Measurements from ENCODE around the gene ARL14EPL. TPM values are rescaled to one million over a fixed set of nuclear protein-coding genes. Genes with fewer than 3 reads are reported as not detected.

Gene ARL14EPL
- total RNA-seq (0.09 TPM), polyA plus RNA-seq (ENCODE audit: insufficient read depth in 1 of 8, insufficient read length in 8 of 8, low replicate concordance in 1 of 8) (under 1 TPM in 6 of 8 donors, not detected in 2; 0.05 to 0.24 (median 0.15) TPM)
- long read RNA-seq, donor 1 = 0 reads
- long read RNA-seq, donor 2 = 0 reads
- long read RNA-seq, donor 3 = 0 reads
- long read RNA-seq, donor 4 = 0 reads
- long read RNA-seq, donor 5 = 0 reads
- long read RNA-seq, donor 6 = 0 reads
- long read RNA-seq, donor 7 = 0 reads
- long read RNA-seq, donor 8 = 0 reads
- long read RNA-seq, donor 9 = 0 reads
- long read RNA-seq, donor 10 = 0 reads
- long read RNA-seq, donor 11 = 0 reads

DNA sequence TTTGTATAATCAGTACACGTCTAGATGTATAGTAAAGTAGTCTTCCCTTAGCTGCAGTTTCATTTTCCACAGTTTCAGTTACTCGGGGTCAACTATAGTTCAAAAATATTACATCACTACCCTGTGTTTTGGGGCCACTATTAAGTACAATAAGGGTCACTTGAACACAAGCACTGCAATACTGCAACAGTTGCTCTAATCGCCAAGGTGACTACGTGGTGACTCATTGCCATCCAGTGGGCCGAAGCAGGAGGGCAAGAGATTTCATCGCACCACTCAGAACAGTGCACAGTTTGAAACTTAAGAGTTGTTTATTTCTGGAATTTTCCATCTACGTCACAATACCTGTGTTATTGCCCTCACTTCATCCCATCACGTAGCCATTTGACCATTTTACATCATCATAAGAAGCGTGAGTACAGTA lies at the start of gene ARL14EPL:
Gene ARL14EPL, plus strand, starts transcription at position 379 of the 424 bp plus-strand sequence. CDS start 18,994 bp downstream, outside the sequence.
- H3K4me1 ChIP-seq (ENCODE audit: control insufficient read depth, insufficient read depth, low read length) = no peaks in the 10 kb centered on the region
- no peaks in the 10 kb centered on the region for H3K27me3 ChIP-seq (ENCODE audit: control insufficient read depth, insufficient read depth, low read length)
- DNase-seq = peak; percentile 81
- H3K27ac ChIP-seq (ENCODE audit: low read length) = no peak within 1 kb of the TSS
- H3K9me3 ChIP-seq (replicated peaks; ENCODE audit: control insufficient read depth, low read depth, low read length) = no peaks in the 10 kb centered on the region
- H3K36me3 ChIP-seq (ENCODE audit: control insufficient read depth, insufficient read depth, low read length) = no peaks in the 10 kb centered on the region
- H3K4me3 ChIP-seq (ENCODE audit: low read length) = no peak within 1 kb of the TSS
- no CpG with 5 or more reads among the region's 9 CpGs for WGBS (ENCODE audit: insufficient coverage)

DNA sequence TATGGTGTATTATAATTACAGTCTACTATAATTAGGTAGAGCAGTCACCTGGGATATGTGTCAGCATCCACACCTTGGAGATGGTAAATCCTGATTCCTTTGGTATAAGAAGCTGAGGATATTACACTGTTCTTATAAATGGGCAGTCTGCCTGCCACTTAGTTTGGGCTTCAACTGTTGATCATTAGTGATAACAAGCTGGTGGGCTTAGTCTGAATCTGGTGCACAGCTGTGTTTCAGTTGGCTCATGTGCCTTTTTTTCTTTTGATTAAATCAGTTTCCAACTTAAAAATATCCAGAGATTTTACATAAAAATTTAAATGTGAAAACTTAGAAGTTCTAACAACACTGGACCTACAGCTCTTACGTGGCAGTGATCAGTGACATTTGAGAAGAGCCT lies 48.8 kb upstream of the ARL14EPL start:
- no peaks in the 10 kb centered on the region for H3K36me3 ChIP-seq (ENCODE audit: control insufficient read depth, insufficient read depth, low read length)
- DNase-seq = no peak
- no peak overlapping the region for H3K4me3 ChIP-seq (ENCODE audit: low read length)
- H3K27ac ChIP-seq (ENCODE audit: low read length) = no peak overlapping the region
- no peaks in the 10 kb centered on the region for H3K9me3 ChIP-seq (replicated peaks; ENCODE audit: control insufficient read depth, low read depth, low read length)
- peaks cover 11% of the 10 kb centered on the region for H3K4me1 ChIP-seq (ENCODE audit: control insufficient read depth, insufficient read depth, low read length)
- no CpG with 5 or more reads among the region's 1 CpG for WGBS (ENCODE audit: insufficient coverage)
- H3K27me3 ChIP-seq (ENCODE audit: control insufficient read depth, insufficient read depth, low read length) = no peaks in the 10 kb centered on the region

DNA sequence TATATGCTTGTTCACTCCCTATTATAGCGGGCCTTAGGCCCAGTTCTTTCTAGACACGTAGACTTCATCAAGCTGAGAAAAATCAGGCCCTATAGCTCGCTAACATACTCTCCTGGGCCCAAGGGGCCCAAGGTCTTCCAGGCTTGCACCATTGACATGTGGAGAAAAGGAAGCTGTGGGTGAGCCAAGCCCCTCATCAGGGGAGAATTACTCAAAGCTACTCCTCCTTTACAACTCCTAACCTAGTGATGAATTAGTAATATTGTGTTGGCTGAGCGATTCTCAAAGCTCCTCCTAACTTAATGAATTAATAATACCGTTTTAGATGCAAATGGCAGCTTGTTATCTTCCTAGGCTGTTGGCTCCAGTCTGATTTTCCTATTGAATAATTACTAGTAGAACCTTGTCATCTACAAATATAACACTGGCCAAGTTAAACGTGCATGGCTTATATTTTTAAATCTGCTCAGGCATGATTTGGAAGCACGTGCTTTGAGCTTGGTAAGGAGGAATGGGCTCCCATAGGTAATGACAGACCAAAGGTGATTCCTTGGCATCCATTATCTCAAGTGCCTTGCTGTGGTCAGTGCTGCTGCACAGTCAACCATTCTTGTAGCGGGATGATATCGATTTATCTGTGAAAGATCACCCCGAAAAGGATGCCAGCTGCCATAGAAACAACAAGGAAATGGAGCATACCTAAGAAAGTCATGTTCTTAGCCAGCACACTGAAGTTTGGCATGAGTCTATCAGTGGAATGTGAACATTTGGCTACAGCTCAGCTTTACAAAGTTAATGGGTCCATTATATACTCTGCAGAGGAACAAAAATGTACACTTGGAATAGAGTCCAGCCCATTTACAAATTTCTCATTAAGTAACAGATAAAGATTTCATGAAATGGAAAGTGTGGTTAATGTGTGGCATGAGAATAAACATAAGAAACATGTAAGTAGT lies 46.2 kb upstream of the ARL14EPL start:
- peak; percentile 64 for DNase-seq
- H3K27me3 ChIP-seq (ENCODE audit: control insufficient read depth, insufficient read depth, low read length) = no peaks in the 10 kb centered on the region
- no peak overlapping the region for H3K4me3 ChIP-seq (ENCODE audit: low read length)
- H3K36me3 ChIP-seq (ENCODE audit: control insufficient read depth, insufficient read depth, low read length) = no peaks in the 10 kb centered on the region
- no peak overlapping the region for H3K27ac ChIP-seq (ENCODE audit: low read length)
- WGBS (ENCODE audit: insufficient coverage) = 62% methylated on average over 4 of the region's 10 CpGs
- H3K4me1 ChIP-seq (ENCODE audit: control insufficient read depth, insufficient read depth, low read length) = peaks cover 3% of the 10 kb centered on the region
- H3K9me3 ChIP-seq (replicated peaks; ENCODE audit: control insufficient read depth, low read depth, low read length) = no peaks in the 10 kb centered on the region

DNA sequence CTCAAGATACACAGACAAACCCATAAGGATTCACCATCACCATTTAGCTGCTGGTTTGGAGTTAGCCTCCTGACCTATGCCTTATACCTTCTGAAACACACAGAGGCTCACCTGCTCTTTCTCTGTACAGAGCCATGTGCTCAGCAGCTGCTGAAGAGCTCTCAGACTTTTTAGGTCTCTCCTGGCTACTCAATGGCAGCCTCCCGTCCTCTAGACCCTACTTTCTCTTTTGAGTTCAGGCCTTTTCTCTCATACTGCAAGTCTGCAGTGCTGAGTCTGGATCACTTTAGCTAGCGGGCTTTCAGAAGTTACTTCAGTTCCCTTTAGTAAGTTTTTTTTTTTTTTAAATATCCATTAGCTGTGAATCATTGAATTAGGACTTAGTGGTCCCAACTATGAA lies 44.3 kb upstream of the ARL14EPL start:
- Histone ChIP-seq H3K27me3 (ENCODE audit: control insufficient read depth, insufficient read depth, low read length) (no peaks in the 10 kb centered on the region), H3K9me3 (replicated peaks; ENCODE audit: control insufficient read depth, low read depth, low read length) (no peaks in the 10 kb centered on the region), H3K4me1 (ENCODE audit: control insufficient read depth, insufficient read depth, low read length) (peaks cover 3% of the 10 kb centered on the region), H3K4me3 (ENCODE audit: low read length) (no peak overlapping the region), H3K27ac (ENCODE audit: low read length) (no peak overlapping the region), H3K36me3 (ENCODE audit: control insufficient read depth, insufficient read depth, low read length) (no peaks in the 10 kb centered on the region)
- DNase-seq = no peak
- WGBS (ENCODE audit: insufficient coverage) = 71% methylated on average over 1 of the region's 2 CpGs

DNA sequence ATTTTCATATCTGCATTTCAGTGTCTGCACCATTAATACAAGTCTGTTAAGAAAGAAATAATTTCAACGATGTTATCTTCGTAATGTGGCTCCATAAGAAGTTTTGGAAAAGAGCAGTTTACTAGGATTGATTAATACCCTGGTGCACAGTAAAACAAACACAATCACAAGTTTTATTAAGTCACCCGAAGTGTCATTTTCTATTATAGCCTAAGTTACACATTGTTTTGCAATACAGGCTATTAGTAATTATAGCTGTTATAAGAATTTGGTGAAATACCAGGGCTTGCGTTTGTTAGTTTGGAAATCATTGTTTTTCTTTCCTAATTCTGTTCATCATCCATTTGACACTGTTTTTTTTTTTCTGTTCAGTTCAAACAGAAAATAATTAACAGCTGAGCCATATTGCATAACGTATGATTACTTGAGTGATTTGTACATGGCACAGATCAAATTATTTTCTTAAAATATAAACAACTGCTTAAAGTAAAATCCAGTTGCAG lies 39.4 kb upstream of the ARL14EPL start:
- no peak for DNase-seq
- no peaks in the 10 kb centered on the region for H3K27me3 ChIP-seq (ENCODE audit: control insufficient read depth, insufficient read depth, low read length)
- no peak overlapping the region for H3K4me3 ChIP-seq (ENCODE audit: low read length)
- H3K27ac ChIP-seq (ENCODE audit: low read length) = no peak overlapping the region
- no peaks in the 10 kb centered on the region for H3K36me3 ChIP-seq (ENCODE audit: control insufficient read depth, insufficient read depth, low read length)
- no CpG with 5 or more reads among the region's 5 CpGs for WGBS (ENCODE audit: insufficient coverage)
- no peaks in the 10 kb centered on the region for H3K9me3 ChIP-seq (replicated peaks; ENCODE audit: control insufficient read depth, low read depth, low read length)
- no peaks in the 10 kb centered on the region for H3K4me1 ChIP-seq (ENCODE audit: control insufficient read depth, insufficient read depth, low read length)

DNA sequence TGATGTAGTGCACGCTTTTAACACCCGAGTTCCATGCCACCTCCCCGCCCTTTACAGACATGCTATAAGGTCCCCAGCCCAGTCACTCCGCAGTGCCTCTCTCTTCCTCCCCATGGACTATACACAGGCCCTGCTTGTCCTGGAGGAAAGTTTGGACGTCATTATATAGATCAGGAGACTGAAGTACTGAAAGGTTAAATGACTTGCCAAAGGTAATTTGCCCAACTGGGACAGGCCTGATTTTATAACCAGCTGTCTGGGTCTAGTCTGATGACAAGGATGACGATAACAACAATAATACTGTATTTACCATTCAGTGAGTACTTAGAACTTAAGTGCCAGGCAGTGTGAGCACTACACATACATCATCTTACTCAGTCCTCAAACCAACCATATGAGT lies 36.9 kb upstream of the ARL14EPL start:
- H3K36me3 ChIP-seq (ENCODE audit: control insufficient read depth, insufficient read depth, low read length) = no peaks in the 10 kb centered on the region
- H3K27me3 ChIP-seq (ENCODE audit: control insufficient read depth, insufficient read depth, low read length) = no peaks in the 10 kb centered on the region
- H3K9me3 ChIP-seq (replicated peaks; ENCODE audit: control insufficient read depth, low read depth, low read length) = no peaks in the 10 kb centered on the region
- no peak overlapping the region for H3K27ac ChIP-seq (ENCODE audit: low read length)
- H3K4me3 ChIP-seq (ENCODE audit: low read length) = no peak overlapping the region
- no peaks in the 10 kb centered on the region for H3K4me1 ChIP-seq (ENCODE audit: control insufficient read depth, insufficient read depth, low read length)
- no peak for DNase-seq
- WGBS (ENCODE audit: insufficient coverage) = no CpG with 5 or more reads among the region's 6 CpGs

DNA sequence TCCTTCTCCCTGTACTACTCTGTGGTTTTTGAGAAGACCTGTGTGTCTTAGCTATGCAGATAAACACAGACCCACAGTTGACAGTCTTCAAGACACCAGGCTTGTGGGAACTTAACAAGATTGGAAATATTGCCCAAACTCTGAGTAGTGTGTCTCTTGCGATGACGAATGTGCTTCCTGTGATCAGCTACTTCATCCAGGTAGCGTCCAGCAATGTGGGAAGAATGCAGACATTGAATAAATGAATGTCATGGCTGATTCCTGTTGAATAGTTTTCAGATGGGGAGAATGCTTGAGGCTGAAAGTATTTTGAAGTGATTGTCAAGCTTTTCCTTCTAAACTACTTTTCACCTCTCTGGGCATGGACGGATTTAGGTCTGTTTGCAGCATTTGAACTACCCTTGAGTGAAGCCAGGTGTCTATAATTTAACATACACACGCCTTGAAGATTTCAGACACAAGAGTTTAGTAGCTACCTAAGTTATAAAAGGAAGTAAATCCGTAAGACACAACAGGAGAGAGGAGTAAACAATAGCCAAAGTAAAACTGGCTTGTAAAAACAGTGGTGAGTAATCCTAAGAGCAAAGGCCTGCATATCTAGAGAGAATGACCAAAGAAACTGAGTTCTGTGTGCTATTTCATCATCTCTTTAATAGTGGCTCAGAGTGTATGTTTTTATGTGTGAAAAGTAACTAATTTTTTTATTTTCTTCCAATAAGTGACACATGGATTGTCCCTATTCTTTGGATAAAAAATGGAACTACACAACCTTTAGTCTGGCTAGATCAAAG lies 30.0 kb upstream of the ARL14EPL start:
- no peak overlapping the region for H3K4me3 ChIP-seq (ENCODE audit: low read length)
- WGBS (ENCODE audit: insufficient coverage) = 81% methylated on average over 4 of the region's 6 CpGs
- no peak for DNase-seq

DNA sequence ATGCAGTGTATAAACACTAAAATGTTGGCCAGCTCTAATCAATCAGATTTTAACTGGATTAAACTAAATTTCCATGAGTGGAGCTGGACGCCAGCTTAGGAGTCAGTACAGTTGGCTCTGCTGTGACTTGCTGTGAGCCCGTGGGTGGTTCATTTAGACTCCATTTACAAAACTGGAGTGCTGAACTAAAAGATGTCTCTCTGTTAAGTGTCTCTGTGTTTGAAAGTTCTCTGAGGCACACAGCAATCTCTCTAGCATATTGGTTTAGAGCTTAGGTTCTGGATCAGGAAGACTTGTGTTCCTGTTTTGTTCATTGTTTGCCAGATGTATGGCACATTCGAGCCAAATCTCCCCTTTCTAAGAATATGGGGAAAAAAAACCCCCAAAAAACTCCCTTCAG lies 28.0 kb upstream of the ARL14EPL start:
- Histone ChIP-seq H3K27ac (ENCODE audit: low read length) (no peak overlapping the region), H3K9me3 (replicated peaks; ENCODE audit: control insufficient read depth, low read depth, low read length) (no peaks in the 10 kb centered on the region), H3K36me3 (ENCODE audit: control insufficient read depth, insufficient read depth, low read length) (no peaks in the 10 kb centered on the region), H3K4me3 (ENCODE audit: low read length) (no peak overlapping the region), H3K27me3 (ENCODE audit: control insufficient read depth, insufficient read depth, low read length) (no peaks in the 10 kb centered on the region), H3K4me1 (ENCODE audit: control insufficient read depth, insufficient read depth, low read length) (no peaks in the 10 kb centered on the region)
- 77% methylated on average over 2 of the region's 3 CpGs for WGBS (ENCODE audit: insufficient coverage)
- DNase-seq = no peak

More for the DNA sequence above, 30.0 kb upstream of the ARL14EPL start:
- Histone ChIP-seq H3K36me3 (ENCODE audit: control insufficient read depth, insufficient read depth, low read length) (no peaks in the 10 kb centered on the region), H3K27me3 (ENCODE audit: control insufficient read depth, insufficient read depth, low read length) (no peaks in the 10 kb centered on the region), H3K4me1 (ENCODE audit: control insufficient read depth, insufficient read depth, low read length) (no peaks in the 10 kb centered on the region), H3K27ac (ENCODE audit: low read length) (no peak overlapping the region), H3K9me3 (replicated peaks; ENCODE audit: control insufficient read depth, low read depth, low read length) (no peaks in the 10 kb centered on the region)

DNA sequence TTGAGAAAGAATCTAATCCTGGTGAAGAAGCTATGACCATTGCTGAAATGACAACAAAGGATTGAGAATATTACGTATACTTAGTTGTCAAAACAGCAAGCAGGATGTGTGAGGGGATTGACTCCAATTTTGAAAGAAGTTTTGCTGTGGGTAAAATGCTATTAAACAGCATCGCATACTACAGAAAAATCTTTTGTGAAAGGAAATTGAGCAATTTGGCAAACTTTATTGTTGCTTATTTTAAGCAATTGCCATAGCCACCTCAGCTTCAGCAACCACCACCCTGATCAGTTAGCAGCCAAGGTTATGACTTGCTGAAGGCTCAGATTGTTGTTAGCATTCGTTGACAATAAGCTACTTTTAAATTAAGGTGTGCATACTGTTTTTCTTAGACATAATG lies 22.5 kb upstream of the ARL14EPL start:
- Histone ChIP-seq H3K9me3 (replicated peaks; ENCODE audit: control insufficient read depth, low read depth, low read length) (no peaks in the 10 kb centered on the region), H3K36me3 (ENCODE audit: control insufficient read depth, insufficient read depth, low read length) (no peaks in the 10 kb centered on the region), H3K4me1 (ENCODE audit: control insufficient read depth, insufficient read depth, low read length) (peaks cover 4% of the 10 kb centered on the region), H3K27me3 (ENCODE audit: control insufficient read depth, insufficient read depth, low read length) (no peaks in the 10 kb centered on the region), H3K4me3 (ENCODE audit: low read length) (no peak overlapping the region), H3K27ac (ENCODE audit: low read length) (no peak overlapping the region)
- no peak for DNase-seq
- WGBS (ENCODE audit: insufficient coverage) = 71% methylated on average over 1 of the region's 3 CpGs
